Pons (tissue), 1 donor: ENCODE results near the gene FASTK.

Source experiments
- DNase-seq: peaks from one replicate; pipeline ENCODE4 v3.0.0-alpha.2; 2016; ENCODE audit warnings: low spot score

Gene FASTK, protein sequence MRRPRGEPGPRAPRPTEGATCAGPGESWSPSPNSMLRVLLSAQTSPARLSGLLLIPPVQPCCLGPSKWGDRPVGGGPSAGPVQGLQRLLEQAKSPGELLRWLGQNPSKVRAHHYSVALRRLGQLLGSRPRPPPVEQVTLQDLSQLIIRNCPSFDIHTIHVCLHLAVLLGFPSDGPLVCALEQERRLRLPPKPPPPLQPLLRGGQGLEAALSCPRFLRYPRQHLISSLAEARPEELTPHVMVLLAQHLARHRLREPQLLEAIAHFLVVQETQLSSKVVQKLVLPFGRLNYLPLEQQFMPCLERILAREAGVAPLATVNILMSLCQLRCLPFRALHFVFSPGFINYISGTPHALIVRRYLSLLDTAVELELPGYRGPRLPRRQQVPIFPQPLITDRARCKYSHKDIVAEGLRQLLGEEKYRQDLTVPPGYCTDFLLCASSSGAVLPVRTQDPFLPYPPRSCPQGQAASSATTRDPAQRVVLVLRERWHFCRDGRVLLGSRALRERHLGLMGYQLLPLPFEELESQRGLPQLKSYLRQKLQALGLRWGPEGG

DNA sequence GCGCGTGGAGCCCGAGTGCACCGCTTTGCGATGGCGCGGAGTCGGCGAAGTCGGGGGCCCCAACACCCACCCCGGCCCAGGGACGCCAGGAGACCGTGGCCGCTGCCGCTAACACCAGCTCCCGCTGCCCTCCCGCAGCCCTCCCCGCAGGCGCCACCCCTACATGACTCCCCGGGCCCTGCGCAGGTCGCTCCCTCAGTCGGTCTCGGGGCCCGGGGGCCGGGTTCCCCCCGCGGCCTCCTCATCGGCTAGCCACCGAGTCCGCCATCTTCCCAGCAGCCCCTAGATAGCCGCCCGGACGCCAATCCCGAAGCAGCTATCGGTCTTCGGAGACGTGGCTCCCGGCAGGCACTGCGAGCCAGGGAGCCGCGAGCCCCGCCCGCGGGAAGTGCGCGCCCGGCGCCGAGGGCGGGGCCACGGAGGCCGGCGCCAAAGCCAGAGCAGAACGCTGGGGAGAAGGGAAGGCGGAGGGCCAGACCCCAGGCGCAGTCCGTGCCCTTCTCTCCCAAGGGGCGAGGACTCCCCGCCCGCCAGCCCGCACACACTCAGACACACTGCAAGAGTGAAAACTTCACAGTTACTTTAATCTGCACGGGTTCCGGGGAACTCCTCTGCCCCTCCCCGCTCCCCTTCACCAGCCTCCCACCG is at the start of gene FASTK:
Gene FASTK (minus strand): TSS at position 288 of the 648 bp plus-strand sequence. CDS start 43 bp downstream, at position 245.
- peak; percentile 93 for DNase-seq

- no peak for DNase-seq
Observed at GRCh38 chr7:151129960-151130591, 49.5 kb upstream of the FASTK start.

DNA sequence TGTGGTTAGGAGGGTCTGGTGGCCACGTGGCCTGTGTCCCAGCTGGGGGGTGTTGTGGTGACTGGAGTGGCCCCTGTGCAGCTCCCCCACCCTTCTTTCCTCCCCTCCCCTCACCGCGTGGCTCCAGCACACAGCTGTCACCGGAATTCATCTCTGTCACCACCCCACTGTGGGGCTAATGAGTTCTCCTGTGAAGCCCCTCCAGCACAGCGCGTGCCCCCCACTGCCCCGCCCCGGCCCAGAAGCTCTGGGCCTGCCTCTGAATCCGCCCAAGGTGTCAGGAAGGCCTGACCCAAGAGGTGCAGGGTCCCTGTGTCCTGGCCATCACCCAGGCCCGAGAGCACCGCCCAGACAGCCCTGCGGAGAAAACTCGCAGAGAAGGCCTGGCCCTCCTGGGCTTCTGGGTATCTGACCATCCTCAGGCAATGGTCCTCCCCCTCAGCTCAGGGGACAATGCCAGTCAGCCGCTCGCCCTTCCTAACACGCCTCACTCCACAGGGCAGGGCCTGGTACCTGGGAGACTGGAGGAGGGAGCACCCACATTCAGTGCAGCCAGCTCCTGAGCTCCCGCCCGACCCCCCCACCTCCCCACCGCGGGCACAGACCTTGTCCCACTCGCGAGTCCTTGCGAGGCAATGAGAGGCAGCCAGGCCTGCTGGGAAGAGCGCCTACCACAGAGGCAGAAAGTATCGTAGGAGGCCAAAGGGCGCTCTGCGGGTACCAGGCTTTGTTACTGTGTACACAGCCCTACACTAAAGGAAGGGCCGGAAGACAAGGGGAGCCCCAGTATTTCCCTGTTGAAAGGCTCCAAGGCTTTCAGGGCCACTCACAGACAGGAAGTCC is 48.7 kb upstream of the FASTK start:
- DNase-seq = no peak

GRCh38 chr7:151128716-151129115 is 48.1 kb upstream of the FASTK start:
- DNase-seq = no peak

DNA sequence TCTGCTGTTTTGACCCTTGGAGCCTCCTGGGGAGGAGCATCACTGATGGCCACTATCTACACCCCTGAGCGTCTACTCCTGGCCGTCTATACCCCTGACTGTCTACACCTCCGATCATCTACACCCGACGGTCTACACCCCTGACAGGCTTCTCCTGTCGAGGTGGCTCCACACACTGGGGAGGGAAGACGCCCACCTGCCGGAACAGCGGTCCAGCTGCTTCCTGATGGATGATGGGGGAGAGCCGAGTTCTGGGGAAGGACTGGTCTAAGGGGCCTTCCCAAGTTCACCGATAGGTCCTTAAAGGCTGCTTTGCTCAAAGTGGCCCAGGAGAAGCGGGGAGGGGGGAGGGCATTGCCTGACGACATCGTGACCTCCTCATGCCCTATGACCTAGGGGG is 47.5 kb upstream of the FASTK start:
- no peak for DNase-seq

- DNase-seq = no peak
Observed at GRCh38 chr7:151126491-151127137, 46.0 kb upstream of the FASTK start.

GRCh38 chr7:151125846-151126481 is 45.4 kb upstream of the FASTK start:
- no peak for DNase-seq

GRCh38 chr7:151125470-151125845 is 44.8 kb upstream of the FASTK start:
- DNase-seq = no peak

DNA sequence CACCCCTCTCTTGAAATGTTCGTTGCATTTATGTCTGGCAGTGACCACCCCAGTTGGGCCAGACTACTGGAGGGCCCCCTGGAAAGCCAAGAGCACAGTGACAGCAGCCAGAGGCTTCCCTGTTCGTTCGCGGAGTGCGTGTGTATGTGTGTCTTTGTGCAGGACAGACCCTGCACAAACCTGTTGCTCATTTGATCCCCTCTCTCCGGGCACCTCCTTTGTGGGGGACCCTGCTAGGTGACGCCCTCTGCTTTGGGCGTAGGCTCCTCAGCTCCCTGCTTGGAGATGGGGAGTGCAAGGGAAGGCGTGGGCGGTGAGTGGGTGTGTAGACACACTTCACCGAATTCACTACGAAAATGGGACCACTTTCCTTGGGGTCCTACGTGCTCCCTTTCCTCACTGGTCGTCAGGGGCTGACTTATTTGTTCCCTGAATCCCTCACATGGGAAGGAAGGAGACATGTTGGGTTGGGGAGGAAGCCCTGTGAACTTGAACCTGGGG is 44.3 kb upstream of the FASTK start:
- no peak for DNase-seq

GRCh38 chr7:151124481-151124880 is 43.9 kb upstream of the FASTK start:
- no peak for DNase-seq

GRCh38 chr7:151123822-151124464 is 43.3 kb upstream of the FASTK start:
- peak; percentile 74 for DNase-seq

DNA sequence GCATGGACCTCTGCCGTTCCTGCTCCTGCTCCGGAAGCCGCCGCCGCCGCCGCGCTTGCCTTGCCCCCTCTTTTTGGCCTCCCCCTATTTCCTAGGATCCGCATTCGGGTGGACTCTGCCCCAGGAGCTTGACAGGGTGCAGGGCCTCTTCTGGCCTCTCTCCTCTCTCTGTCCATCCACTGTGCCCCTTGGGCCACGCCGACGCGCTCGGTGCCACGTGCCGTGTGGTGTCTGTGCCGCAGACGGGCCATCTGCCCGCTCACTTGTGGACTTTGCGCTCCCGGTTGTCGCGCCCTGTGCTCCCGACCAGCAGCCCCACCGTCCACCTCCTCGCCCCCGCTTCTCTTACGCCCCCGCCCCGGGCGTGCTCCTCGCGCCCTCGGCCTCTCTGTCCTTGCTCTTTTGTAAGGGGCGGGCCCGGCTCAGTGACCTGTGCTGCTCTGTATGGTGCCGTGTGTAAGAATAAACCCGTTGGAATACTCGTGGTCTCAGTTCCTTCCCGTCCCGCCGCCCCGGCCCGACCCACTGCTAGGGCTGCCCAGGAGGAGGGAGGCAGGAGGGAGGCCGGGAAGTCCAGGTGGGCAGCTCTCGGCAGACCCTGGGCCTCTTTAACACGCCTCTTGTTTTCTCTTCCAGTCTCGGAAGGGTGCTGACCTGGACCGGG is 42.7 kb upstream of the FASTK start:
- DNase-seq = no peak

DNA sequence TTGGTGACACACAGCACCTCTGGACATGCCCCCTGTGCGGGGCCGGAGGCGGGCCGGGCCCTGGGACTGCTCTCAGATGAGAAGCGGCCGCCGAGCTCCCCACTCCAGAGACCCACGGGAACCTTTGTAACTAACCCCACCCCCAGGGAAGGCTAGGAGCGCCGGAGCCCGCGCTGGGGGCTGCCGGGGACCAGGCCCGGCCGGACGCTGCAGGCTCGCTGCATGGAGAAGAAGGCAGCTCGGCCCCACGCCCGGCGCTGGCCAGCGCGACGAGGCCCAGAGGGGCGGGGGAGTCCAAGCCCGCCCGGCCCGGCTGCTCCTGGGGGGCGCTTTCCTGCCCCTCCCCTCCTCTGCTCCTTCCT is 42.2 kb upstream of the FASTK start:
- DNase-seq = no peak

DNA sequence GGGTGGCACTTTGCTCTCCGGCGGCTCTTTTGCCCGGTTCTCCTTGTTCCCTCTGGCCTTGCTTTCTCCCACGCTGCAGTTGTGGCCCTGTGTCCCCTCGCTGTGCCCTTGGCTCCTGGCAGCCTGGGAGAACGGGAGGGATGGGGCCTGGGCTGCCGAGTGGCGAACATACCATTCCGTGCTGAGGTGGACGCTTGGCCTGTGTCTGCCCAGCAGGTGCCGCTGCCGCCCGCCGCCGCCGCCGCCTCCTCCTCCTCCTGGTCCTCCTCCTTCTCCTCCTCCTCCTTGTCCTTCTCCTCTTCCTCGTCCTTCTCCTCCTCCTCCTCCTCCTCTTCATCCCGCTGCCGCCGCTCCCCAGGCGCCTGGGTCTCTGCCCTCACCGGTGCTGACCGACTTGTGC is 41.7 kb upstream of the FASTK start:
- DNase-seq = no peak

DNA sequence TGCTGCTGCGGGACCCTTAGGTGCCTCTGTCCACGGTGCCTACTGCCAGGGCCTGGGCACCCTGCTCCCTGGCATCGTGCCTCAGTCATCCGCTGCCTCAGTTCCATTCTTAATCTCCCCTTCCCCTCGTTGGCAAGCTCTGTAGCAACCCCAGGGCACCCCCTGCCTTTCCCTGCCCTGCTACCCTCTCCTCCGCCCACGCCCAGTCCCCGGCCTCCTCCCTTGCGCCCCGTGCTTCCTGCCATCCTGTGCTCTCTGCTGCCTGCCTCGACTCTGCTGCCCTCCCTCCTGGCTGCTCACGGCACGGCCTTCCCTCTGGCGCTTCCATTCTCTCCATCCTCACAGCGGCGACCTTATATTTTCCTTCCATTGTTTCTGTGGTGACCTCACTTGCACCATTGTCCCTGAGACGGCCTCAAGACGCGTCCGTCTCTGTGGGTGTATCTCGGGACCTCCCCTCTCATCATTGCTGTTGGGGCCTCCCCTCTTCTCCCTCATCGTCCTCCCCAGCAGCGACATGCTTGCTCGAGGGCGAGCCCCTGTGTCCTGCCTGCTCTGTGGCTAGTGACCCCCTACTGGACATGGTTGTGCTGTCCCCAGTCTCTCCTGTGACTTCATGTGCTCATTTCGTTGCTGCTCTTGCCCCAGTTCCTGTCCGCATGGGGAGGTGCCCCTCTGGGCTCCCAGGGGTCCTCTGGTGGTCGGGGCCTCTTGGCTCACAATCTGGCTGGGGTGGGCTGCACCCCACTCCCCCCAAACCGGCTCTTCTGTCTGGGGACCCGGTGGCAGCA is 41.0 kb upstream of the FASTK start:
- DNase-seq = no peak

DNA sequence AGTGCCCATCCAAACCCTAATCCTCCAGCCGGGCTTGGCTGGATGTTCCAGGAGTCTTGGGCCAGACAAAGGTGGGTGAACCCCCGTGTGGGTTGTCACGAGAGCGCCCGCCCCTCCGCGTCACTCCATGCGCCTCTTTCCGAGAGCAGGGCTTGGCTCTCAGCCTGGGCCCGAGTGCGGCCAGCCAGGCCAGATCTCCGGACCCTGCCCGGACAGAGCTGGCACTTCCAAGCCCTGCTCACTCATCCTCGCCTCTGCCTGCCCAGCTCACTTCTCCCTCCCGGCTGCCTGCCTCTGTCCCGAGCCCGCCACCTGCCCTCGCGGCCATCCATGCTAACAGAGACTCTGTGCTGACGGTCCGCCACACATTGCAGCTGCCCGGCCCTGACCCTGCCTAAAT is 40.3 kb upstream of the FASTK start:
- peak; percentile 32 for DNase-seq

GRCh38 chr7:151119902-151120301 is 39.3 kb upstream of the FASTK start:
- DNase-seq = no peak

GRCh38 chr7:151119055-151119415 is 38.4 kb upstream of the FASTK start:
- DNase-seq = no peak
